B cell (primary cell): ENCODE data around the gene TPCN2.

Experiments
- EZH2 ChIP-seq: IDR thresholded peaks from 2 replicates; pipeline ENCODE4 v1.6.1; 2012; ENCODE audit warnings: borderline replicate concordance, low read depth, mild to moderate bottlenecking, moderate library complexity, low read length; ENCODE audit not compliant: insufficient read depth, poor library complexity, severe bottlenecking
- TF ChIP-seq, protein P1 (sequence below): fragments of 200-600 bp; IDR thresholded peaks from one replicate; pipeline ENCODE4 v1.8.0; 2022; ENCODE audit warnings: antibody characterized with exemption, mild to moderate bottlenecking

DNA sequence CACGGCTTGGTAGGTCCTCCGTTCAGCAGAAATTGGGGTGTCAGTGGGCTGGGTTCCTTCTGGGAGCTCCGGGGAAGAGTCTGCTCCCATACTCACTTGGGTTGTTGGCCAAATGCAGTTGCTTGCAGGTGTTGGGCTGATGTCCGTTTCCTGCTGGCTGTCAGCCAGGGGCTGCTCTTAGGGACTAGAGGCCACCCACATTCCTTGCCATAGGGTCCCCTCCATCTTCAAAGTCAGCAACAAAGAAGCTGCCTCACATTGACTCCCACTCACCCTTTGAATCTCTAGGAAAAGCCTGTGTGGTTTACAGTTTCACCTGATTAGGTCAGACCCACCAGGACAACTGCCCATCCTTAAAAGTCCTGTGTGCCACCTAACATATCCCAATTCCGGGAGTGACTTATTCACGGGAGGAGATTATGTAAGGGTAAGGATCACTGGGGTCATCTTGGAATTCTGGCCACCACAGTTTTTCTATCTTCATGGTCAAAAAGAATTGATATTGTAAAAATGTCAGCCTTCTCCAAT is 43.0 kb downstream of the TPCN2 start:
- TF ChIP-seq, protein P1, sequence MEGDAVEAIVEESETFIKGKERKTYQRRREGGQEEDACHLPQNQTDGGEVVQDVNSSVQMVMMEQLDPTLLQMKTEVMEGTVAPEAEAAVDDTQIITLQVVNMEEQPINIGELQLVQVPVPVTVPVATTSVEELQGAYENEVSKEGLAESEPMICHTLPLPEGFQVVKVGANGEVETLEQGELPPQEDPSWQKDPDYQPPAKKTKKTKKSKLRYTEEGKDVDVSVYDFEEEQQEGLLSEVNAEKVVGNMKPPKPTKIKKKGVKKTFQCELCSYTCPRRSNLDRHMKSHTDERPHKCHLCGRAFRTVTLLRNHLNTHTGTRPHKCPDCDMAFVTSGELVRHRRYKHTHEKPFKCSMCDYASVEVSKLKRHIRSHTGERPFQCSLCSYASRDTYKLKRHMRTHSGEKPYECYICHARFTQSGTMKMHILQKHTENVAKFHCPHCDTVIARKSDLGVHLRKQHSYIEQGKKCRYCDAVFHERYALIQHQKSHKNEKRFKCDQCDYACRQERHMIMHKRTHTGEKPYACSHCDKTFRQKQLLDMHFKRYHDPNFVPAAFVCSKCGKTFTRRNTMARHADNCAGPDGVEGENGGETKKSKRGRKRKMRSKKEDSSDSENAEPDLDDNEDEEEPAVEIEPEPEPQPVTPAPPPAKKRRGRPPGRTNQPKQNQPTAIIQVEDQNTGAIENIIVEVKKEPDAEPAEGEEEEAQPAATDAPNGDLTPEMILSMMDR, result no peak
- TF ChIP-seq EZH2, result no peak
